A673 (cell line): ENCODE results near the gene SLC22A23. TPM values are rescaled to one million over a fixed set of nuclear protein-coding genes. Genes with fewer than 3 reads are reported as not detected.

ENCODE experiments used
- BruUV-seq: library from RNA; stranded (reverse); fragments of 400-500 nt; replicated peaks from 2 replicates; lab custom pipeline; 2021; lab: Mats Ljungman, UMichigan
- CTCF ChIA-PET: fragments of 300-600 bp; sonication (Branson Sonifier 250); formaldehyde crosslinking; loops from one replicate; lab custom pipeline; 2022; ENCODE audit warnings: antibody characterized with exemption; lab: Charles Lee
- POLR2A ChIA-PET: fragments of 300-600 bp; sonication (Branson Sonifier 250); formaldehyde crosslinking; loops from one replicate; lab custom pipeline; 2022; ENCODE audit warnings: antibody characterized with exemption; ENCODE audit not compliant: low non-redundant PET; lab: Charles Lee
- DNase-seq: peaks from one replicate; pipeline ENCODE4 v3.0.0-alpha.2; 2015; ENCODE audit warnings: low spot score
- H3K27ac ChIP-seq: fragments of 200-600 bp; sonication (generic); 2 replicates; pipeline ENCODE4 v1.5.1; 2016; ENCODE audit warnings: mixed run types, low read depth, mild to moderate bottlenecking, mixed read lengths, antibody characterized with exemption, low read length; ENCODE audit not compliant: poor library complexity, severe bottlenecking
- H3K27me3 ChIP-seq: fragments of 200-600 bp; sonication (generic); replicated peaks from 2 replicates; pipeline ENCODE4 v1.6.1; 2017; ENCODE audit warnings: mixed run types, low read depth, mild to moderate bottlenecking, mixed read lengths, antibody characterized with exemption, low read length; ENCODE audit not compliant: insufficient read depth, poor library complexity
- H3K36me3 ChIP-seq: fragments of 200-600 bp; sonication (generic); 2 replicates; pipeline ENCODE4 v1.6.1; 2016; ENCODE audit warnings: mixed run types, mild to moderate bottlenecking, mixed read lengths, antibody characterized with exemption, low read length; ENCODE audit not compliant: insufficient read depth, poor library complexity, severe bottlenecking
- H3K4me1 ChIP-seq: fragments of 200-600 bp; sonication (generic); 2 replicates; pipeline ENCODE4 v1.6.1; 2017; ENCODE audit warnings: mixed run types, mild to moderate bottlenecking, mixed read lengths, antibody characterized with exemption, low read length; ENCODE audit not compliant: insufficient read depth, poor library complexity, severe bottlenecking
- H3K4me3 ChIP-seq: fragments of 200-600 bp; sonication (generic); 2 replicates; pipeline ENCODE4 v1.5.1; 2016; ENCODE audit warnings: low read depth, mixed run types, mild to moderate bottlenecking, mixed read lengths, low read length; ENCODE audit not compliant: poor library complexity, severe bottlenecking
- H3K9me3 ChIP-seq: fragments of 200-600 bp; sonication (generic); 2 replicates; pipeline ENCODE4 v1.6.1; 2016; ENCODE audit warnings: mixed run types, low read depth, mild to moderate bottlenecking, mixed read lengths, antibody characterized with exemption, low read length; ENCODE audit not compliant: poor library complexity, severe bottlenecking
- CTCF ChIP-seq: fragments of 300-800, 200-600 bp; sonication (generic); conservative IDR thresholded peaks from 2 replicates; pipeline ENCODE4 v1.5.1; 2017; ENCODE audit warnings: low read depth, mild to moderate bottlenecking, antibody characterized with exemption, low read length, moderate library complexity, mixed read lengths
- EZH2 ChIP-seq: fragments of 200-600 bp; sonication (generic); IDR thresholded peaks from 2 replicates; pipeline ENCODE4 v1.6.1; 2017; ENCODE audit warnings: borderline replicate concordance, low read depth, mild to moderate bottlenecking, mixed read lengths, antibody characterized with exemption, low read length; ENCODE audit not compliant: poor library complexity, severe bottlenecking
- intact Hi-C: fragments of 100-400 bp; cut with micrococcal nuclease; formaldehyde crosslinking; loops from one replicate; pipeline ENCODE4 v1.10.0; 2022; ENCODE audit not compliant: unreplicated experiment
- total RNA-seq: library from RNA; stranded (reverse); gene quantifications from 2 replicates; pipeline ENCODE4 v1.2.3, GENCODE V29; 2021

SLC22A23 gene
- total RNA-seq, 1 experiment from 2014 or later, result 6.2 TPM

- H3K27me3 ChIP-seq, result no peaks in the 10 kb centered on the region
Measured at GRCh38 chr6:3400162-3400561, 56.7 kb downstream of the SLC22A23 start.

GRCh38 chr6:3398755-3399696, 57.8 kb downstream of the SLC22A23 start:
- no peaks in the 10 kb centered on the region for H3K27me3 ChIP-seq
- TF ChIP-seq EZH2, result no peak
- TF ChIP-seq CTCF, result no peak
- H3K9me3 ChIP-seq, result no peaks in the 10 kb centered on the region
- H3K27ac ChIP-seq, result no peak overlapping the region
- no peaks in the 10 kb centered on the region for H3K36me3 ChIP-seq
- ChIA-PET CTCF (no interaction called here), POLR2A (no interaction called here)
- no TSS peak for BruUV-seq
- intact Hi-C loops, result no loop called here
- H3K4me3 ChIP-seq, result no peak overlapping the region
- H3K4me1 ChIP-seq, result no peaks in the 10 kb centered on the region
- DNase-seq, result no peak

More at GRCh38 chr6:3400162-3400561, 56.7 kb downstream of the SLC22A23 start:
- Histone ChIP-seq H3K4me3 (no peak overlapping the region), H3K36me3 (no peaks in the 10 kb centered on the region), H3K27ac (no peak overlapping the region), H3K4me1 (no peaks in the 10 kb centered on the region), H3K9me3 (no peaks in the 10 kb centered on the region)
- no peak for TF ChIP-seq CTCF
- no peak for TF ChIP-seq EZH2
- intact Hi-C loops, result loop anchor here (5.0 kb wide), 1 partner anchor 1928 kb away; no protein-coding TSS in a partner anchor
- ChIA-PET POLR2A (no interaction called here), CTCF (no interaction called here)
- DNase-seq, result no peak
- no TSS peak for BruUV-seq

GRCh38 chr6:3398165-3398562, 58.7 kb downstream of the SLC22A23 start:
- intact Hi-C loops, result no loop called here
- H3K27me3 ChIP-seq, result no peaks in the 10 kb centered on the region
- no peak for DNase-seq
- BruUV-seq, result no TSS peak
- ChIA-PET POLR2A (no interaction called here), CTCF (no interaction called here)
- no peak overlapping the region for H3K27ac ChIP-seq
- H3K4me1 ChIP-seq, result no peaks in the 10 kb centered on the region
- no peaks in the 10 kb centered on the region for H3K36me3 ChIP-seq
- H3K4me3 ChIP-seq, result no peak overlapping the region
- TF ChIP-seq CTCF (no peak), EZH2 (no peak)
- no peaks in the 10 kb centered on the region for H3K9me3 ChIP-seq
